Endothelial cell of umbilical vein (primary cell): Measurements from ENCODE around the gene ENTPD1. TPM values are rescaled to one million over a fixed set of nuclear protein-coding genes. Genes with fewer than 3 reads are reported as not detected.

Experiments
- BruUV-seq: library from RNA; stranded (reverse); fragments of 400-500 nt; replicated peaks from 2 replicates; lab custom pipeline; 2021; lab: Mats Ljungman, UMichigan
- CTCF ChIA-PET: fragments of 300-600, 350-600 bp; sonication (Branson Sonifier 250); formaldehyde crosslinking; loops from one replicate; lab custom pipeline; 2021; ENCODE audit warnings: antibody characterized with exemption, inconsistent platforms; lab: Charles Lee
- POLR2A ChIA-PET: fragments of 300-600, 350-600 bp; sonication (Branson Sonifier 250); formaldehyde crosslinking; loops from one replicate; lab custom pipeline; 2021; ENCODE audit warnings: antibody characterized with exemption, inconsistent platforms; lab: Charles Lee
- DNase-seq: peaks from one replicate; pipeline ENCODE4 v3.0.0-alpha.2; 2011; ENCODE audit warnings: low read depth, low spot score
- FAIRE-seq: peaks from 2 replicates; lab custom pipeline; 2011; peaks lifted over from hg19 to GRCh38; lab: Jason Lieb, UNC
- H2AFZ ChIP-seq: 2 replicates; pipeline ENCODE4 v1.6.0; 2012; ENCODE audit warnings: low read depth, low read length, control low read depth, inconsistent platforms
- H3K27ac ChIP-seq: 2 replicates; pipeline ENCODE4 v1.5.1; 2011; ENCODE audit warnings: low read depth, mild to moderate bottlenecking, control low read depth, low read length, moderate library complexity; ENCODE audit not compliant: insufficient read depth
- H3K27me3 ChIP-seq, 2 experiments: 2 replicates each; pipeline versions ENCODE4 v1.6.0 to v1.6.1; 2011; ENCODE audit warnings: low read length in 2 of 2, mixed read lengths in 1 of 2; ENCODE audit not compliant: control insufficient read depth in 2 of 2, insufficient read depth in 2 of 2
- H3K36me3 ChIP-seq, 2 experiments: 2 replicates in 1 of 2; 3 replicates in 1 of 2; pipeline ENCODE4 v1.5.1; 2011; ENCODE audit warnings: low read length in 2 of 2, mild to moderate bottlenecking in 1 of 2, moderate library complexity in 1 of 2; ENCODE audit not compliant: control insufficient read depth in 2 of 2, insufficient read depth in 2 of 2; ENCODE audit errors: extremely low read depth in 1 of 2
- H3K4me1 ChIP-seq: 3 replicates; pipeline ENCODE4 v1.5.1; 2011; ENCODE audit warnings: mild to moderate bottlenecking, low read length; ENCODE audit not compliant: control insufficient read depth, insufficient read depth; ENCODE audit errors: extremely low read depth
- H3K4me2 ChIP-seq: 2 replicates; pipeline ENCODE4 v1.6.1; 2011; ENCODE audit warnings: low read length, control low read depth, mixed read lengths; ENCODE audit not compliant: insufficient read depth
- H3K4me3 ChIP-seq, 3 experiments: fragments of 200-600 bp in 1 of 3; sonication (generic), shearing (Covaris generic) in 1 of 3; replicated peaks in 1 of 3; 2 replicates each; pipeline ENCODE4 v1.5.1; 2011 to 2016; ENCODE audit warnings: control low read depth in 3 of 3, low read length in 3 of 3, mild to moderate bottlenecking in 2 of 3, inconsistent platforms in 1 of 3, low read depth in 1 of 3, moderate library complexity in 1 of 3; ENCODE audit not compliant: insufficient read depth in 1 of 3
- H3K79me2 ChIP-seq: 2 replicates; pipeline ENCODE4 v1.6.0; 2012; ENCODE audit warnings: low read length, inconsistent platforms; ENCODE audit not compliant: control insufficient read depth, insufficient read depth
- H3K9ac ChIP-seq: replicated peaks from 2 replicates; pipeline ENCODE3; 2011; ENCODE audit warnings: low read length, control low read depth; ENCODE audit not compliant: insufficient read depth; ENCODE audit errors: extremely low read depth
- H3K9me1 ChIP-seq: replicated peaks from 3 replicates; pipeline ENCODE4 v1.6.0; 2011; ENCODE audit warnings: mild to moderate bottlenecking, low read length; ENCODE audit not compliant: control insufficient read depth, insufficient read depth; ENCODE audit errors: extremely low read depth
- H3K9me3 ChIP-seq: replicated peaks from 2 replicates; pipeline ENCODE4 v1.5.1; 2012; ENCODE audit warnings: low read length, inconsistent platforms; ENCODE audit not compliant: control insufficient read depth, insufficient read depth
- H4K20me1 ChIP-seq: replicated peaks from 2 replicates; pipeline ENCODE3; 2011; ENCODE audit warnings: mild to moderate bottlenecking, low read length; ENCODE audit not compliant: control insufficient read depth, insufficient read depth; ENCODE audit errors: extremely low read depth
- CTCF ChIP-seq, 2 donors: IDR thresholded peaks; 1 replicate in 1 of 2; 2 replicates in 1 of 2; pipeline ENCODE4 v1.5.1; 2011; ENCODE audit warnings: low read length in 2 of 2, mild to moderate bottlenecking in 2 of 2, moderate library complexity in 2 of 2, control low read depth in 1 of 2, inconsistent platforms in 1 of 2, low read depth in 1 of 2; ENCODE audit not compliant: insufficient read depth in 1 of 2; ENCODE audit errors: extremely low read depth in 1 of 2
- EZH2 ChIP-seq: IDR thresholded peaks from 2 replicates; pipeline ENCODE4 v1.6.1; 2012; ENCODE audit warnings: borderline replicate concordance, low read depth, mild to moderate bottlenecking, moderate library complexity, low read length, inconsistent platforms; ENCODE audit not compliant: severe bottlenecking
- FOS ChIP-seq: IDR thresholded peaks from 2 replicates; pipeline ENCODE4 v1.6.1; 2011; ENCODE audit warnings: mild to moderate bottlenecking, low read length, moderate library complexity, borderline replicate concordance; ENCODE audit not compliant: insufficient read depth
- GATA2 ChIP-seq: IDR thresholded peaks from 2 replicates; pipeline ENCODE4 v1.7.0; 2011; ENCODE audit warnings: low read depth, mild to moderate bottlenecking, moderate library complexity, mixed read lengths, low read length; ENCODE audit not compliant: insufficient read length, insufficient read depth
- JUN ChIP-seq: IDR thresholded peaks from 2 replicates; pipeline ENCODE4 v1.6.1; 2011; ENCODE audit warnings: borderline replicate concordance, low read depth; ENCODE audit not compliant: insufficient read length, insufficient read depth
- MYC ChIP-seq: IDR thresholded peaks from one replicate; pipeline ENCODE4 v1.6.1; 2011; ENCODE audit warnings: mild to moderate bottlenecking, low read depth, low read length
- POLR2A ChIP-seq: IDR thresholded peaks from 2 replicates; pipeline ENCODE4 v1.6.1; 2012; ENCODE audit warnings: low read depth, mild to moderate bottlenecking, control low read depth, low read length
- POLR2AphosphoS5 ChIP-seq: IDR thresholded peaks from 2 replicates; pipeline ENCODE4 v1.6.1; 2012; ENCODE audit warnings: low read depth, mild to moderate bottlenecking, control low read depth, low read length, moderate library complexity; ENCODE audit not compliant: insufficient read depth
- dilution Hi-C: fragments of 300-500 bp; cut with MboI; formaldehyde crosslinking; loops from one replicate; pipeline ENCODE4 v1.15.0; 2019; ENCODE audit warnings: low sequenced_read_pairs; ENCODE audit not compliant: extremely low pct_ligation_motif_present
- intact Hi-C: fragments of 100-400 bp; cut with micrococcal nuclease; formaldehyde crosslinking; loops from one replicate; pipeline ENCODE4 v1.10.0; 2022
- polyA plus RNA-seq, 4 experiments: library from polyadenylated mRNA; depleted of rRNA in 3 of 4; stranded (reverse) in 3 of 4; unstranded in 1 of 4; fragments of >200 nt; gene quantifications; 2 replicates each; pipeline versions ENCODE4 v1.2.1 to v1.2.3, GENCODE V29; 2011 to 2012; ENCODE audit warnings: missing spikeins in 1 of 4
- total RNA-seq: library from RNA; stranded (reverse); gene quantifications from 2 replicates; pipeline ENCODE4 v1.2.3, GENCODE V29; 2021
- TF ChIP-seq, protein P1 (sequence below): IDR thresholded peaks from 2 replicates; pipeline ENCODE4 v1.6.1; 2011; ENCODE audit not compliant: insufficient read depth, insufficient read length

Gene ENTPD1
- total and polyA plus RNA-seq, 2 donors (not counting 3 experiments of a cell fraction or from before 2014, with no cell fraction given): 10.2 to 23.0 TPM

DNA sequence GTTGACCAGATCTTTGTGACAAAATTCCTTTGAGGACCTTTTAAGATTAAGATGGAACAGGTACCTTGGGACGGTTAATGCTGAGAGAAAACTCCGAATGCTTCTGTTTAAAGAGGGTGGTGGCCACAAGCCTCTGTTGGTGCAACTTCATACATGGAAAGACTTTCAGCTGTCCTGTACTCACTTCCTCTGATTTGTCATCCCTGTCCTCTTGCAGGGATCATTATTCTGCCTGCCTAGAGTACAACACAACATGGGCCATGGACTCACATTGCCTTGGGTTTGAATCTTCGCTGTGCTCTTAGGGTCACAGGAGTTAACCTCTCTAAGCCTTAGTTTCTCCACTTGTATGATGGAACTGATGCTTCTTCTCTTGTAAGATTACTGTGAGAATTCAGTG, 75.1 kb downstream of the ENTPD1 start:
- Histone ChIP-seq H3K27ac (no peak overlapping the region), H3K4me1 (no peaks in the 10 kb centered on the region), H3K27me3 (no peaks in the 10 kb centered on the region), H3K79me2 (no peaks in the 10 kb centered on the region), H3K9me3 (no peaks in the 10 kb centered on the region), H4K20me1 (no peaks in the 10 kb centered on the region), H3K9ac (no peak overlapping the region), H2AFZ (no peak overlapping the region), H3K36me3 (no peaks in the 10 kb centered on the region), H3K4me2 (no peak overlapping the region), H3K9me1 (no peaks in the 10 kb centered on the region), H3K4me3 (no peak overlapping the region)
- FAIRE-seq (no peak), DNase-seq (no peak)
- TF ChIP-seq CTCF (IDR thresholded peaks at IDR 0.05; ENCODE audit: extremely low read depth in 1 of 2, insufficient read depth in 1 of 2, low read depth in 1 of 2, low read length in 2 of 2) (no peak), MYC (no peak), FOS (no peak), POLR2AphosphoS5 (no peak), EZH2 (no peak), GATA2 (no peak), JUN (no peak), POLR2A (no peak)
- TF ChIP-seq, protein P1, sequence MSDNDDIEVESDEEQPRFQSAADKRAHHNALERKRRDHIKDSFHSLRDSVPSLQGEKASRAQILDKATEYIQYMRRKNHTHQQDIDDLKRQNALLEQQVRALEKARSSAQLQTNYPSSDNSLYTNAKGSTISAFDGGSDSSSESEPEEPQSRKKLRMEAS: no peak
- intact Hi-C loops (no loop called here), dilution Hi-C loops (no loop called here)
- ChIA-PET CTCF (no interaction called here), POLR2A (no interaction called here)
- BruUV-seq: no TSS peak
